NAMALWA (cell line): Measurements from ENCODE around the gene FBRSL1.

Source experiments
- DNase-seq: peaks from one replicate; pipeline ENCODE4 v3.0.0-alpha.2; 2015; ENCODE audit warnings: low spot score

Gene FBRSL1

GRCh38 chr12:132497514-132498405 lies 7.8 kb downstream of the FBRSL1 start:
- DNase-seq: no peak

GRCh38 chr12:132498931-132499330 lies 9.0 kb downstream of the FBRSL1 start:
- DNase-seq: no peak

- no peak for DNase-seq
These were observed 10.3 kb downstream of the FBRSL1 start for GRCh38 chr12:132500142-132500855.

GRCh38 chr12:132500856-132501180 lies 10.9 kb downstream of the FBRSL1 start:
- no peak for DNase-seq

GRCh38 chr12:132501204-132501940 lies 11.4 kb downstream of the FBRSL1 start:
- DNase-seq: no peak

- no peak for DNase-seq
These were observed 12.4 kb downstream of the FBRSL1 start for GRCh38 chr12:132502149-132502881.

- DNase-seq: no peak
These were observed 12.9 kb downstream of the FBRSL1 start for GRCh38 chr12:132502882-132503193.

- DNase-seq: no peak
These were observed 13.8 kb downstream of the FBRSL1 start for GRCh38 chr12:132503618-132504204.

- no peak for DNase-seq
These were observed 15.3 kb downstream of the FBRSL1 start for GRCh38 chr12:132505105-132505851.

GRCh38 chr12:132505852-132506219 lies 15.9 kb downstream of the FBRSL1 start:
- no peak for DNase-seq

GRCh38 chr12:132506328-132507160 lies 16.6 kb downstream of the FBRSL1 start:
- no peak for DNase-seq

GRCh38 chr12:132507161-132507538 lies 17.2 kb downstream of the FBRSL1 start:
- no peak for DNase-seq

GRCh38 chr12:132507656-132508490 lies 17.9 kb downstream of the FBRSL1 start:
- no peak for DNase-seq

- DNase-seq: no peak
These were observed 18.5 kb downstream of the FBRSL1 start for GRCh38 chr12:132508491-132508740.

GRCh38 chr12:132508860-132509732 lies 19.1 kb downstream of the FBRSL1 start:
- no peak for DNase-seq

- no peak for DNase-seq
These were observed 20.3 kb downstream of the FBRSL1 start for GRCh38 chr12:132510111-132510724.

GRCh38 chr12:132510746-132511477 lies 21.0 kb downstream of the FBRSL1 start:
- no peak for DNase-seq
